ENCODE results near the gene MED27. TPM values are rescaled to one million over a fixed set of nuclear protein-coding genes. Genes with fewer than 3 reads are reported as not detected.

The MED27 gene
- total RNA-seq, 4 donors from 2014 or later = 12.9 to 21.8 (median 20.0) TPM

GRCh38 chr9:131887680-131888079, 192.0 kb downstream of the MED27 start:
- DNase-seq (ENCODE audit: extremely low spot score) = no peak
- Histone ChIP-seq H3K4me1 (peaks cover 0 to 33% (median 18%) of the 10 kb centered on the region in 4 donors), H3K36me3 (peaks cover under 1 to 23% (median 5%) of the 10 kb centered on the region in 4 donors), H3K9me3 (no peaks in the 10 kb centered on the region), H3K4me3 (no peak overlapping the region), H3K27ac (replicated peaks in 1 of 4) (no peak overlapping the region), H3K27me3 (no peaks in the 10 kb centered on the region)
- 94% methylated on average over 2 of the region's 2 CpGs for WGBS
- TF ChIP-seq EP300 (IDR thresholded peaks at IDR 0.05) (no peak), POLR2A (IDR thresholded peaks at IDR 0.05; ENCODE audit: low read depth) (no peak), CTCF (IDR thresholded peaks at IDR 0.05) (no peak), POLR2AphosphoS5 (IDR thresholded peaks at IDR 0.05) (no peak)
- intact Hi-C loops (cut with DNase I) = no loop called here

- Histone ChIP-seq H3K27ac (replicated peaks in 1 of 4) (no peak overlapping the region), H3K4me1 (peaks cover 0 to 33% (median 18%) of the 10 kb centered on the region in 4 donors), H3K27me3 (no peaks in the 10 kb centered on the region), H3K4me3 (no peak overlapping the region), H3K9me3 (no peaks in the 10 kb centered on the region), H3K36me3 (peaks cover 0 to 28% (median 5%) of the 10 kb centered on the region in 4 donors)
- 26% methylated on average over 2 of the region's 2 CpGs for WGBS
- intact Hi-C loops (cut with DNase I) = no loop called here
- TF ChIP-seq POLR2A (IDR thresholded peaks at IDR 0.05; ENCODE audit: low read depth) (no peak), EP300 (IDR thresholded peaks at IDR 0.05) (no peak), CTCF (IDR thresholded peaks at IDR 0.05) (no peak), POLR2AphosphoS5 (IDR thresholded peaks at IDR 0.05) (no peak)
- no peak for DNase-seq (ENCODE audit: extremely low spot score)
These were observed 192.8 kb downstream of the MED27 start for GRCh38 chr9:131886826-131887225.

- TF ChIP-seq POLR2AphosphoS5 (IDR thresholded peaks at IDR 0.05) = no peak
- no peak for TF ChIP-seq CTCF (IDR thresholded peaks at IDR 0.05)
- TF ChIP-seq POLR2A (IDR thresholded peaks at IDR 0.05; ENCODE audit: low read depth) = no peak
- no peak for TF ChIP-seq EP300 (IDR thresholded peaks at IDR 0.05)
- WGBS = 94% methylated on average over 6 of the region's 6 CpGs
- H3K27me3 ChIP-seq = no peaks in the 10 kb centered on the region
- no peak overlapping the region for H3K4me3 ChIP-seq
- intact Hi-C loops (cut with DNase I) = no loop called here
- no peaks in the 10 kb centered on the region for H3K9me3 ChIP-seq
- peaks cover 0 to 17% (median 5%) of the 10 kb centered on the region in 4 donors for H3K36me3 ChIP-seq
- DNase-seq (ENCODE audit: extremely low spot score) = no peak
- peaks cover 0 to 23% (median 16%) of the 10 kb centered on the region in 4 donors for H3K4me1 ChIP-seq
- H3K27ac ChIP-seq (replicated peaks in 1 of 4) = no peak overlapping the region
These were observed 194.5 kb downstream of the MED27 start for GRCh38 chr9:131885144-131885609.

DNA sequence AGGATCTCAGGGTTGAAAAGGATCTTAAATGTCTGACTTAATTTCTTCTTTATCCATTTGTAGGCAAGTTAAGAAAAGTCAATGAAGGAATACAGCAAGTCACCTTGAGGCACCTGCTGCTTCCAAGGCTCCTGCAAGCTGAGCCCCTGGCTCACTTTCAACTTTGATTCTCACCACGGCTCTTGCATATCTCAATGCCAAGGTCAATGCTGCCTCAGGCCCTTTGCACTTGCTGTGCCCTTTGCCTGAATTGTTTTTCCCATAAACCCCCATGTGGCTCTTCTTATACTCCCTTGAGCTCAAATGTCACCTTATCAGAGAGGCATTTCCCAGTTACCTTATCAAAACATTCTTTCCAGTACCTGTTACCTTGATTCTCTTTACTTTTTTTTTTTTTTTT, 195.4 kb downstream of the MED27 start:
- DNase-seq (ENCODE audit: extremely low spot score) = no peak
- intact Hi-C loops (cut with DNase I) = no loop called here
- TF ChIP-seq CTCF (IDR thresholded peaks at IDR 0.05) = no peak
- no peak for TF ChIP-seq POLR2A (IDR thresholded peaks at IDR 0.05; ENCODE audit: low read depth)
- no peak for TF ChIP-seq EP300 (IDR thresholded peaks at IDR 0.05)
- no peak for TF ChIP-seq POLR2AphosphoS5 (IDR thresholded peaks at IDR 0.05)

More for the DNA sequence above, 195.4 kb downstream of the MED27 start:
- peaks cover 0 to 25% (median 6%) of the 10 kb centered on the region in 4 donors for H3K36me3 ChIP-seq
- no peaks in the 10 kb centered on the region for H3K9me3 ChIP-seq
- 84% methylated on average over 1 of the region's 1 CpG for WGBS
- peaks cover 0 to 18% (median 13%) of the 10 kb centered on the region in 4 donors for H3K4me1 ChIP-seq
- no peak overlapping the region for H3K4me3 ChIP-seq
- H3K27ac ChIP-seq (replicated peaks in 1 of 4) = no peak overlapping the region
- no peaks in the 10 kb centered on the region for H3K27me3 ChIP-seq
